SJCRH30 (cell line): Measurements from ENCODE around the gene SHISA9. TPM values are rescaled to one million over a fixed set of nuclear protein-coding genes. Genes with fewer than 3 reads are reported as not detected.

Source experiments
- DNase-seq, 2 experiments: peaks; one replicate each; pipeline ENCODE4 v3.0.0-alpha.2; 2015 to 2020
- H3K27ac ChIP-seq: fragments of 250-450 bp; sonication (Bioruptor Pico); 2 replicates; pipeline ENCODE4 v1.5.1; 2020; ENCODE audit warnings: mild to moderate bottlenecking, moderate library complexity
- H3K27me3 ChIP-seq: fragments of 250-450 bp; sonication (Bioruptor Pico); 2 replicates; pipeline ENCODE4 v1.5.1; 2020; ENCODE audit warnings: mild to moderate bottlenecking, moderate library complexity
- H3K36me3 ChIP-seq: fragments of 250-450 bp; sonication (Bioruptor Pico); 2 replicates; pipeline ENCODE4 v1.5.1; 2020; ENCODE audit warnings: mild to moderate bottlenecking, moderate library complexity
- H3K4me1 ChIP-seq: fragments of 250-450 bp; sonication (Bioruptor Pico); 2 replicates; pipeline ENCODE4 v1.5.1; 2020; ENCODE audit warnings: mild to moderate bottlenecking, moderate library complexity
- H3K4me3 ChIP-seq: fragments of 250-450 bp; sonication (Bioruptor Pico); 2 replicates; pipeline ENCODE4 v1.5.1; 2020; ENCODE audit warnings: mild to moderate bottlenecking, moderate library complexity
- H3K9me3 ChIP-seq: fragments of 250-450 bp; sonication (Bioruptor Pico); replicated peaks from 2 replicates; pipeline ENCODE4 v1.5.1; 2020; ENCODE audit warnings: mild to moderate bottlenecking, moderate library complexity
- total RNA-seq: library from RNA; depleted of rRNA; stranded (reverse); fragments of >200 nt; shearing (Covaris generic); gene quantifications from 2 replicates; pipeline ENCODE4 v1.2.3, GENCODE V29; 2014

Gene SHISA9
- total RNA-seq, 1 experiment from 2014 or later = not detected

- no peaks in the 10 kb centered on the region for H3K4me1 ChIP-seq
- H3K27me3 ChIP-seq = no peaks in the 10 kb centered on the region
- H3K9me3 ChIP-seq = no peaks in the 10 kb centered on the region
- no peak for DNase-seq
- no peak overlapping the region for H3K4me3 ChIP-seq
- no peaks in the 10 kb centered on the region for H3K36me3 ChIP-seq
- H3K27ac ChIP-seq = no peak overlapping the region
Observed at GRCh38 chr16:13178318-13178717, 276.9 kb downstream of the SHISA9 start.

- no peaks in the 10 kb centered on the region for H3K36me3 ChIP-seq
Observed at GRCh38 chr16:13181432-13181831, 280.0 kb downstream of the SHISA9 start.

GRCh38 chr16:13186813-13187212 is 285.4 kb downstream of the SHISA9 start:
- H3K4me1 ChIP-seq = no peaks in the 10 kb centered on the region

More at GRCh38 chr16:13181432-13181831, 280.0 kb downstream of the SHISA9 start:
- DNase-seq = no peak
- Histone ChIP-seq H3K4me3 (no peak overlapping the region), H3K27me3 (no peaks in the 10 kb centered on the region), H3K27ac (no peak overlapping the region), H3K4me1 (no peaks in the 10 kb centered on the region), H3K9me3 (no peaks in the 10 kb centered on the region)

GRCh38 chr16:13189250-13189649 is 287.9 kb downstream of the SHISA9 start:
- Histone ChIP-seq H3K36me3 (no peaks in the 10 kb centered on the region), H3K9me3 (no peaks in the 10 kb centered on the region), H3K4me1 (no peaks in the 10 kb centered on the region), H3K27me3 (no peaks in the 10 kb centered on the region), H3K4me3 (no peak overlapping the region), H3K27ac (no peak overlapping the region)
- DNase-seq = no peak

More at GRCh38 chr16:13186813-13187212, 285.4 kb downstream of the SHISA9 start:
- Histone ChIP-seq H3K27me3 (no peaks in the 10 kb centered on the region), H3K9me3 (no peaks in the 10 kb centered on the region), H3K4me3 (no peak overlapping the region), H3K27ac (no peak overlapping the region), H3K36me3 (no peaks in the 10 kb centered on the region)
- no peak for DNase-seq

GRCh38 chr16:13193721-13194120 is 292.3 kb downstream of the SHISA9 start:
- no peak overlapping the region for H3K27ac ChIP-seq
- DNase-seq = no peak
- H3K4me3 ChIP-seq = no peak overlapping the region
- no peaks in the 10 kb centered on the region for H3K36me3 ChIP-seq
- H3K4me1 ChIP-seq = no peaks in the 10 kb centered on the region
- H3K27me3 ChIP-seq = no peaks in the 10 kb centered on the region
- H3K9me3 ChIP-seq = no peaks in the 10 kb centered on the region

- Histone ChIP-seq H3K9me3 (no peaks in the 10 kb centered on the region), H3K27me3 (no peaks in the 10 kb centered on the region), H3K4me3 (no peak overlapping the region), H3K36me3 (no peaks in the 10 kb centered on the region), H3K27ac (no peak overlapping the region), H3K4me1 (no peaks in the 10 kb centered on the region)
- DNase-seq = no peak
Observed at GRCh38 chr16:13194766-13195165, 293.4 kb downstream of the SHISA9 start.

- no peak for DNase-seq
- Histone ChIP-seq H3K4me3 (no peak overlapping the region), H3K27ac (no peak overlapping the region), H3K27me3 (no peaks in the 10 kb centered on the region), H3K4me1 (no peaks in the 10 kb centered on the region), H3K9me3 (no peaks in the 10 kb centered on the region), H3K36me3 (no peaks in the 10 kb centered on the region)
Observed at GRCh38 chr16:13203725-13204124, 302.3 kb downstream of the SHISA9 start.

GRCh38 chr16:13205352-13205751 is 304.0 kb downstream of the SHISA9 start:
- H3K4me3 ChIP-seq = no peak overlapping the region
- no peaks in the 10 kb centered on the region for H3K4me1 ChIP-seq
- no peak overlapping the region for H3K27ac ChIP-seq
- H3K9me3 ChIP-seq = no peaks in the 10 kb centered on the region
- no peak for DNase-seq
- no peaks in the 10 kb centered on the region for H3K27me3 ChIP-seq
- H3K36me3 ChIP-seq = no peaks in the 10 kb centered on the region

- no peak for DNase-seq
Observed at GRCh38 chr16:13206606-13207005, 305.2 kb downstream of the SHISA9 start.

GRCh38 chr16:13207151-13207550 is 305.8 kb downstream of the SHISA9 start:
- Histone ChIP-seq H3K36me3 (no peaks in the 10 kb centered on the region), H3K4me1 (no peaks in the 10 kb centered on the region), H3K4me3 (no peak overlapping the region), H3K27ac (no peak overlapping the region), H3K27me3 (no peaks in the 10 kb centered on the region), H3K9me3 (no peaks in the 10 kb centered on the region)
- no peak for DNase-seq

More at GRCh38 chr16:13206606-13207005, 305.2 kb downstream of the SHISA9 start:
- H3K36me3 ChIP-seq = no peaks in the 10 kb centered on the region
- no peaks in the 10 kb centered on the region for H3K9me3 ChIP-seq
- no peaks in the 10 kb centered on the region for H3K4me1 ChIP-seq
- no peak overlapping the region for H3K27ac ChIP-seq
- no peaks in the 10 kb centered on the region for H3K27me3 ChIP-seq
- H3K4me3 ChIP-seq = no peak overlapping the region

- no peaks in the 10 kb centered on the region for H3K36me3 ChIP-seq
- H3K27ac ChIP-seq = no peak overlapping the region
- H3K27me3 ChIP-seq = no peaks in the 10 kb centered on the region
- no peaks in the 10 kb centered on the region for H3K9me3 ChIP-seq
- no peak overlapping the region for H3K4me3 ChIP-seq
- DNase-seq = no peak
- H3K4me1 ChIP-seq = no peaks in the 10 kb centered on the region
Observed at GRCh38 chr16:13223666-13224065, 322.3 kb downstream of the SHISA9 start.

- Histone ChIP-seq H3K4me3 (no peak overlapping the region), H3K36me3 (no peaks in the 10 kb centered on the region), H3K4me1 (no peaks in the 10 kb centered on the region), H3K27ac (no peak overlapping the region), H3K9me3 (no peaks in the 10 kb centered on the region), H3K27me3 (no peaks in the 10 kb centered on the region)
- no peak for DNase-seq
Observed at GRCh38 chr16:13229039-13229438, 327.6 kb downstream of the SHISA9 start.

GRCh38 chr16:13231365-13231764 is 330.0 kb downstream of the SHISA9 start:
- no peak for DNase-seq

GRCh38 chr16:13234999-13235398 is 333.6 kb downstream of the SHISA9 start:
- no peaks in the 10 kb centered on the region for H3K4me1 ChIP-seq
- H3K4me3 ChIP-seq = no peak overlapping the region
- no peaks in the 10 kb centered on the region for H3K36me3 ChIP-seq
- H3K27ac ChIP-seq = no peak overlapping the region
- no peaks in the 10 kb centered on the region for H3K9me3 ChIP-seq
- H3K27me3 ChIP-seq = 0 out of 2 replicates have a peak, but pooled peaks cover 2% of the 10 kb centered on the region
- DNase-seq = no peak

More at GRCh38 chr16:13231365-13231764, 330.0 kb downstream of the SHISA9 start:
- no peak overlapping the region for H3K4me3 ChIP-seq
- H3K4me1 ChIP-seq = no peaks in the 10 kb centered on the region
- 0 out of 2 replicates have a peak, but pooled peaks cover 2% of the 10 kb centered on the region for H3K27me3 ChIP-seq
- no peak overlapping the region for H3K27ac ChIP-seq
- H3K36me3 ChIP-seq = no peaks in the 10 kb centered on the region
- no peaks in the 10 kb centered on the region for H3K9me3 ChIP-seq

- H3K4me1 ChIP-seq = no peaks in the 10 kb centered on the region
- H3K27me3 ChIP-seq = 0 out of 2 replicates have a peak, but pooled peaks cover 2% of the 10 kb centered on the region
- H3K4me3 ChIP-seq = no peak overlapping the region
- no peak overlapping the region for H3K27ac ChIP-seq
- H3K36me3 ChIP-seq = no peaks in the 10 kb centered on the region
- DNase-seq = no peak
- no peaks in the 10 kb centered on the region for H3K9me3 ChIP-seq
Observed at GRCh38 chr16:13236308-13236707, 334.9 kb downstream of the SHISA9 start.

- no peak for DNase-seq
- Histone ChIP-seq H3K4me1 (no peaks in the 10 kb centered on the region), H3K4me3 (no peak overlapping the region), H3K27ac (no peak overlapping the region), H3K9me3 (no peaks in the 10 kb centered on the region), H3K27me3 (0 out of 2 replicates have a peak, but pooled peaks cover 2% of the 10 kb centered on the region), H3K36me3 (no peaks in the 10 kb centered on the region)
Observed at GRCh38 chr16:13238182-13238581, 336.8 kb downstream of the SHISA9 start.
